ENCODE measurements around the gene KCNJ15. TPM values are rescaled to one million over a fixed set of nuclear protein-coding genes. Genes with fewer than 3 reads are reported as not detected.

The KCNJ15 gene
- total and polyA plus RNA-seq, 2 of the 4 experiments (the other 2 are of a cell fraction) = under 0.01 to 0.07 TPM

- CTCF ChIA-PET = interaction anchor here (0.7 to 1.0 kb wide), 2 partner anchors 12 to 119 kb away, joined by 3 read pairs; no protein-coding TSS in a partner anchor
- in situ Hi-C loops (cut with MboI; ENCODE audit: low sequenced_read_pairs) = no loop called here
- no TSS peak for BruUV-seq (replicated peaks)
These were observed 81.0 kb downstream of the KCNJ15 start for GRCh38 chr21:38337793-38338192.

More at GRCh38 chr21:38337793-38338192, 81.0 kb downstream of the KCNJ15 start:
- Histone ChIP-seq H3K4ac (ENCODE audit: low read depth, low read length) (no peak overlapping the region), H3K79me1 (ENCODE audit: low read depth in 1 of 2, low read length in 2 of 2) (no peaks in the 10 kb centered on the region), H3K4me3 (ENCODE audit: insufficient read depth, low read depth, low read length) (no peak overlapping the region), H3K23ac (ENCODE audit: low read depth, low read length) (no peak overlapping the region), H2AK5ac (ENCODE audit: low read depth, low read length) (no peak overlapping the region), H3K9ac (ENCODE audit: low read depth, low read length) (no peak overlapping the region), H2BK15ac (ENCODE audit: low read depth, low read length) (no peak overlapping the region), H3K4me2 (ENCODE audit: low read depth, low read length) (no peak overlapping the region), H2AFZ (replicated peaks; ENCODE audit: low read length, poor library complexity) (no peak overlapping the region), H2BK20ac (ENCODE audit: low read depth, low read length) (no peak overlapping the region), H3K9me3 (ENCODE audit: control insufficient read depth, insufficient read depth, low read length) (no peaks in the 10 kb centered on the region), H4K5ac (ENCODE audit: low read depth, low read length) (no peak overlapping the region), H3K4me1 (ENCODE audit: control insufficient read depth, insufficient read depth, low read length) (no peaks in the 10 kb centered on the region), H3K18ac (ENCODE audit: low read depth, low read length) (no peak overlapping the region), H2AK9ac (replicated peaks; ENCODE audit: low read depth, low read length, poor library complexity) (no peak overlapping the region), H4K91ac (ENCODE audit: insufficient read depth, low read depth, low read length) (no peak overlapping the region), H3K27me3 (ENCODE audit: control insufficient read depth, insufficient read depth, low read length) (no peaks in the 10 kb centered on the region), H4K8ac (ENCODE audit: low read depth in 2 of 2, low read length in 2 of 2) (no peak overlapping the region), H3K56ac (ENCODE audit: extremely low read depth, insufficient read depth, low read length) (no peak overlapping the region), H3K9me1 (ENCODE audit: insufficient read depth, low read length) (no peaks in the 10 kb centered on the region), H2BK120ac (ENCODE audit: low read depth, low read length) (no peak overlapping the region), H3K27ac (ENCODE audit: insufficient read depth, low read length) (no peak overlapping the region), H3K14ac (replicated peaks; ENCODE audit: low read depth, low read length) (no peak overlapping the region), H3K36me3 (ENCODE audit: control insufficient read depth, insufficient read depth, low read length) (no peaks in the 10 kb centered on the region), H4K20me1 (ENCODE audit: insufficient read depth, low read length) (no peaks in the 10 kb centered on the region), H2BK5ac (ENCODE audit: low read depth, low read length, poor library complexity, severe bottlenecking) (no peak overlapping the region)
- intact Hi-C loops (cut with micrococcal nuclease) = no loop called here
- no CpG with 5 or more reads among the region's 5 CpGs for WGBS, 2 experiments (ENCODE audit: extremely low coverage in 2 of 2, insufficient read length in 1 of 2)
- dilution Hi-C loops (cut with HindIII; ENCODE audit: low sequenced_read_pairs, unreplicated experiment) = no loop called here
- no peak for ATAC-seq (ENCODE audit: low read depth)
- no peak for DNase-seq
- TF ChIP-seq USF2 (IDR thresholded peaks at IDR 0.05; ENCODE audit: low read depth, low read length) (no peak), CHD1 (IDR thresholded peaks at IDR 0.05; ENCODE audit: low read depth, low read length) (no peak), MAFK (IDR thresholded peaks at IDR 0.05; ENCODE audit: low read depth, low read length) (no peak), RCOR1 (IDR thresholded peaks at IDR 0.05; ENCODE audit: insufficient replicate concordance, low read length) (no peak), CTCF (conservative IDR thresholded peaks at IDR 0.05; ENCODE audit: low read depth, low read length) (no peak), ELK1 (IDR thresholded peaks at IDR 0.05; ENCODE audit: borderline replicate concordance, low read depth, low read length) (no peak), POLR2A (IDR thresholded peaks at IDR 0.05; ENCODE audit: low read depth, low read length) (no peak)
- POLR2A ChIA-PET (ENCODE audit: unreplicated experiment) = no interaction called here

Data from IMR-90 (cell line).